Effector memory CD8-positive, alpha-beta T cell (primary cell): ENCODE results near the gene B3GNT2.
A peak's percentile ranks its signal among the peaks of the same experiment; 100 is the strongest.

Experiments used
- ATAC-seq: fragments of 150-1000 bp; cut with Tn5 transposase; replicated peaks from 2 replicates; pipeline ENCODE4 v1.10.0; 2021; ENCODE audit warnings: mild to moderate bottlenecking, moderate library complexity
- DNase-seq, 3 experiments: peaks; one replicate each; pipeline ENCODE4 v3.0.0; 2021
- H3K27ac Mint-ChIP-seq, 2 donors: one replicate each; pipeline ENCODE4 v1.8.0; 2022; ENCODE audit warnings: mild to moderate bottlenecking in 2 of 2, mixed read lengths in 2 of 2, moderate library complexity in 2 of 2
- H3K27me3 Mint-ChIP-seq, 2 donors: one replicate each; pipeline ENCODE4 v1.8.0; 2022; ENCODE audit warnings: mixed read lengths in 2 of 2
- H3K36me3 Mint-ChIP-seq: one replicate; pipeline ENCODE4 v1.8.0; 2022; ENCODE audit warnings: mild to moderate bottlenecking, moderate library complexity, mixed read lengths; ENCODE audit not compliant: insufficient read depth
- H3K4me1 Mint-ChIP-seq, 2 donors: one replicate each; pipeline ENCODE4 v1.8.0; 2022; ENCODE audit warnings: low read depth in 2 of 2, mixed read lengths in 2 of 2
- H3K4me3 Mint-ChIP-seq, 2 donors: one replicate each; pipeline ENCODE4 v1.8.0; 2022; ENCODE audit warnings: mild to moderate bottlenecking in 2 of 2, mixed read lengths in 2 of 2, moderate library complexity in 2 of 2
- H3K9me3 Mint-ChIP-seq, 2 donors: one replicate each; pipeline ENCODE4 v1.8.0; 2022; ENCODE audit warnings: mixed read lengths in 2 of 2

B3GNT2 gene

GRCh38 chr2:62219407-62220159, 23.7 kb downstream of the B3GNT2 start:
- Mint-ChIP-seq H3K36me3 (peaks cover 30% of the 10 kb centered on the region), H3K4me1 (peaks cover 77 to 90% of the 10 kb centered on the region in 2 donors), H3K27ac (peak overlapping the region; percentile 82 to 89), H3K9me3 (no peaks in the 10 kb centered on the region), H3K4me3 (peak overlapping the region; percentile 8 to 75), H3K27me3 (no peaks in the 10 kb centered on the region)
- DNase-seq, result no peak
- ATAC-seq, result peak; percentile 18

GRCh38 chr2:62221141-62221540, 25.2 kb downstream of the B3GNT2 start:
- ATAC-seq, result peak; percentile 14
- Mint-ChIP-seq H3K27me3 (no peaks in the 10 kb centered on the region), H3K36me3 (peaks cover 31% of the 10 kb centered on the region), H3K4me1 (peaks cover 64 to 80% of the 10 kb centered on the region in 2 donors), H3K27ac (peak overlapping the region; percentile 82 to 89), H3K4me3 (peak overlapping the region in 1 of 2 donors; percentile 75), H3K9me3 (no peaks in the 10 kb centered on the region)
- no peak for DNase-seq

- Mint-ChIP-seq H3K4me1 (peaks cover 56 to 70% of the 10 kb centered on the region in 2 donors), H3K4me3 (peak overlapping the region; percentile 52 to 75), H3K36me3 (peaks cover 27% of the 10 kb centered on the region)
Measured at GRCh38 chr2:62222171-62222570, 26.3 kb downstream of the B3GNT2 start.

GRCh38 chr2:62222674-62223073, 26.8 kb downstream of the B3GNT2 start:
- peaks cover 29% of the 10 kb centered on the region for H3K36me3 Mint-ChIP-seq
- peak; percentile 9 to 49 (median 22) for DNase-seq
- H3K9me3 Mint-ChIP-seq, result no peaks in the 10 kb centered on the region
- no peaks in the 10 kb centered on the region for H3K27me3 Mint-ChIP-seq
- peak overlapping the region; percentile 82 to 89 for H3K27ac Mint-ChIP-seq
- H3K4me3 Mint-ChIP-seq, result peak overlapping the region; percentile 52 to 75
- ATAC-seq, result peak; percentile 81
- peaks cover 51 to 65% of the 10 kb centered on the region in 2 donors for H3K4me1 Mint-ChIP-seq

More at GRCh38 chr2:62222171-62222570, 26.3 kb downstream of the B3GNT2 start:
- DNase-seq (no peak), ATAC-seq (no peak)
- no peaks in the 10 kb centered on the region for H3K27me3 Mint-ChIP-seq
- H3K27ac Mint-ChIP-seq, result peak overlapping the region; percentile 82 to 89
- H3K9me3 Mint-ChIP-seq, result no peaks in the 10 kb centered on the region

- H3K27ac Mint-ChIP-seq, result peak overlapping the region; percentile 38 to 49
- H3K4me3 Mint-ChIP-seq, result no peak overlapping the region
- H3K9me3 Mint-ChIP-seq, result no peaks in the 10 kb centered on the region
- H3K27me3 Mint-ChIP-seq, result no peaks in the 10 kb centered on the region
- peaks cover 36 to 46% of the 10 kb centered on the region in 2 donors for H3K4me1 Mint-ChIP-seq
- no peak for ATAC-seq
- H3K36me3 Mint-ChIP-seq, result peaks cover 40% of the 10 kb centered on the region
- DNase-seq, result no peak
Measured at GRCh38 chr2:62224976-62225375, 29.1 kb downstream of the B3GNT2 start.

- Mint-ChIP-seq H3K4me3 (no peak overlapping the region), H3K36me3 (peaks cover 50% of the 10 kb centered on the region), H3K4me1 (peaks cover 19 to 37% of the 10 kb centered on the region in 2 donors), H3K9me3 (no peaks in the 10 kb centered on the region), H3K27me3 (no peaks in the 10 kb centered on the region), H3K27ac (peak overlapping the region in 1 of 2 donors; percentile 84)
- ATAC-seq (no peak), DNase-seq (no peak)
Measured at GRCh38 chr2:62227386-62228075, 31.6 kb downstream of the B3GNT2 start.

- DNase-seq (no peak), ATAC-seq (no peak)
- Mint-ChIP-seq H3K27ac (peak overlapping the region in 1 of 2 donors; percentile 2), H3K4me3 (no peak overlapping the region), H3K9me3 (no peaks in the 10 kb centered on the region), H3K27me3 (no peaks in the 10 kb centered on the region), H3K36me3 (peaks cover 38% of the 10 kb centered on the region), H3K4me1 (peaks cover 11 to 30% of the 10 kb centered on the region in 2 donors)
Measured at GRCh38 chr2:62229082-62229605, 33.2 kb downstream of the B3GNT2 start.

- Mint-ChIP-seq H3K36me3 (peaks cover 34% of the 10 kb centered on the region), H3K9me3 (no peaks in the 10 kb centered on the region), H3K4me1 (peaks cover 9 to 29% of the 10 kb centered on the region in 2 donors), H3K4me3 (no peak overlapping the region), H3K27ac (peak overlapping the region in 1 of 2 donors; percentile 9), H3K27me3 (no peaks in the 10 kb centered on the region)
- DNase-seq, result no peak
- ATAC-seq, result no peak
Measured at GRCh38 chr2:62231541-62231940, 35.6 kb downstream of the B3GNT2 start.

GRCh38 chr2:62234755-62235655, 39.1 kb downstream of the B3GNT2 start:
- no peak for ATAC-seq
- H3K4me3 Mint-ChIP-seq, result no peak overlapping the region
- peaks cover 21% of the 10 kb centered on the region for H3K36me3 Mint-ChIP-seq
- H3K9me3 Mint-ChIP-seq, result no peaks in the 10 kb centered on the region
- H3K27me3 Mint-ChIP-seq, result no peaks in the 10 kb centered on the region
- DNase-seq, result no peak
- peaks cover 6 to 25% of the 10 kb centered on the region in 2 donors for H3K4me1 Mint-ChIP-seq
- H3K27ac Mint-ChIP-seq, result no peak overlapping the region

- no peak overlapping the region for H3K4me3 Mint-ChIP-seq
- no peaks in the 10 kb centered on the region for H3K9me3 Mint-ChIP-seq
- DNase-seq, result no peak
- H3K27ac Mint-ChIP-seq, result no peak overlapping the region
- H3K4me1 Mint-ChIP-seq, result peaks cover 0 to 17% of the 10 kb centered on the region in 2 donors
- H3K27me3 Mint-ChIP-seq, result no peaks in the 10 kb centered on the region
- H3K36me3 Mint-ChIP-seq, result peaks cover 18% of the 10 kb centered on the region
- ATAC-seq, result no peak
Measured at GRCh38 chr2:62236499-62236898, 40.6 kb downstream of the B3GNT2 start.

GRCh38 chr2:62238236-62238635, 42.3 kb downstream of the B3GNT2 start:
- no peaks in the 10 kb centered on the region for H3K27me3 Mint-ChIP-seq
- H3K36me3 Mint-ChIP-seq, result peaks cover 9% of the 10 kb centered on the region
- no peak for ATAC-seq
- DNase-seq, result no peak
- H3K27ac Mint-ChIP-seq, result no peak overlapping the region
- H3K9me3 Mint-ChIP-seq, result no peaks in the 10 kb centered on the region
- H3K4me3 Mint-ChIP-seq, result no peak overlapping the region
- H3K4me1 Mint-ChIP-seq, result peaks cover 0 to 8% of the 10 kb centered on the region in 2 donors

- Mint-ChIP-seq H3K9me3 (no peaks in the 10 kb centered on the region), H3K36me3 (peaks cover 8% of the 10 kb centered on the region), H3K27ac (no peak overlapping the region), H3K4me3 (no peak overlapping the region), H3K4me1 (no peaks in the 10 kb centered on the region), H3K27me3 (no peaks in the 10 kb centered on the region)
- no peak for ATAC-seq
- no peak for DNase-seq
Measured at GRCh38 chr2:62240546-62240945, 44.6 kb downstream of the B3GNT2 start.

GRCh38 chr2:62243983-62244382, 48.1 kb downstream of the B3GNT2 start:
- no peak overlapping the region for H3K4me3 Mint-ChIP-seq
- peaks cover 9% of the 10 kb centered on the region for H3K36me3 Mint-ChIP-seq
- no peaks in the 10 kb centered on the region for H3K9me3 Mint-ChIP-seq
- H3K27me3 Mint-ChIP-seq, result no peaks in the 10 kb centered on the region
- DNase-seq (no peak), ATAC-seq (no peak)
- peak overlapping the region in 1 of 2 donors; percentile 35 for H3K27ac Mint-ChIP-seq
- H3K4me1 Mint-ChIP-seq, result no peaks in the 10 kb centered on the region
